IMR-90 (cell line): ENCODE results near the gene GRK5. TPM values are rescaled to one million over a fixed set of nuclear protein-coding genes. Genes with fewer than 3 reads are reported as not detected.

Source experiments
- ATAC-seq: fragments of 200-7000 bp; cut with Tn5 transposase; 2 replicates; pipeline ENCODE4 v1.9.1; 2020; ENCODE audit warnings: low read depth, mild to moderate bottlenecking, moderate library complexity
- BruUV-seq: library from RNA; stranded (reverse); fragments of 400-500 nt; replicated peaks from 2 replicates; lab custom pipeline; 2021; lab: Mats Ljungman, UMichigan
- CTCF ChIA-PET: fragments of 300-600 bp; formaldehyde crosslinking; extraction: SDS; loops from one replicate; lab custom pipeline; 2021; ENCODE audit warnings: antibody characterized with exemption; lab: Yijun Ruan, JAX
- POLR2A ChIA-PET: fragments of 300-600 bp; sonication (Branson Sonifier 250); formaldehyde crosslinking; loops from one replicate; lab custom pipeline; 2022; ENCODE audit warnings: antibody characterized with exemption; ENCODE audit not compliant: unreplicated experiment; lab: Charles Lee
- DNase-seq: peaks from one replicate; pipeline ENCODE4 v3.0.0; 2013
- H2AFZ ChIP-seq: replicated peaks from 2 replicates; pipeline ENCODE3; 2013; ENCODE audit warnings: low read length, mild to moderate bottlenecking; ENCODE audit not compliant: poor library complexity
- H2AK5ac ChIP-seq: 2 replicates; pipeline ENCODE4 v1.6.1; 2013; ENCODE audit warnings: low read depth, low read length, inconsistent platforms
- H2AK9ac ChIP-seq: replicated peaks from 2 replicates; pipeline ENCODE3; 2013; ENCODE audit warnings: mild to moderate bottlenecking, low read depth, low read length, moderate library complexity; ENCODE audit not compliant: poor library complexity
- H2BK120ac ChIP-seq: 2 replicates; pipeline ENCODE4 v1.6.1; 2013; ENCODE audit warnings: low read depth, low read length, inconsistent platforms
- H2BK15ac ChIP-seq: 3 replicates; pipeline ENCODE4 v1.6.1; 2013; ENCODE audit warnings: low read depth, low read length, inconsistent platforms
- H2BK20ac ChIP-seq: 2 replicates; pipeline ENCODE4 v1.6.1; 2013; ENCODE audit warnings: low read depth, mild to moderate bottlenecking, inconsistent platforms, low read length, moderate library complexity
- H2BK5ac ChIP-seq: 2 replicates; pipeline ENCODE4 v1.6.1; 2013; ENCODE audit warnings: mild to moderate bottlenecking, low read depth, low read length, inconsistent platforms; ENCODE audit not compliant: poor library complexity, severe bottlenecking
- H3K14ac ChIP-seq: replicated peaks from 2 replicates; pipeline ENCODE4 v1.6.1; 2013; ENCODE audit warnings: low read depth, low read length, inconsistent platforms
- H3K18ac ChIP-seq: 2 replicates; pipeline ENCODE4 v1.6.1; 2013; ENCODE audit warnings: low read depth, low read length, control low read depth
- H3K23ac ChIP-seq: 2 replicates; pipeline ENCODE4 v1.6.1; 2013; ENCODE audit warnings: low read depth, low read length, inconsistent platforms
- H3K27ac ChIP-seq: 2 replicates; pipeline ENCODE4 v1.5.1; 2013; ENCODE audit warnings: mild to moderate bottlenecking, control low read depth, low read length; ENCODE audit not compliant: insufficient read depth
- H3K27me3 ChIP-seq: 2 replicates; pipeline ENCODE4 v1.6.1; 2013; ENCODE audit warnings: low read length; ENCODE audit not compliant: control insufficient read depth, insufficient read depth
- H3K36me3 ChIP-seq: 2 replicates; pipeline ENCODE4 v1.6.1; 2013; ENCODE audit warnings: low read length, mixed read lengths; ENCODE audit not compliant: control insufficient read depth, insufficient read depth
- H3K4ac ChIP-seq: 2 replicates; pipeline ENCODE4 v1.6.1; 2013; ENCODE audit warnings: low read depth, low read length, inconsistent platforms
- H3K4me1 ChIP-seq: 2 replicates; pipeline ENCODE4 v1.6.1; 2013; ENCODE audit warnings: low read length, mixed read lengths; ENCODE audit not compliant: control insufficient read depth, insufficient read depth
- H3K4me2 ChIP-seq: 2 replicates; pipeline ENCODE4 v1.6.1; 2013; ENCODE audit warnings: low read depth, mild to moderate bottlenecking, control low read depth, low read length, moderate library complexity
- H3K4me3 ChIP-seq: 2 replicates; pipeline ENCODE4 v1.5.1; 2013; ENCODE audit warnings: low read depth, mild to moderate bottlenecking, control low read depth, low read length, moderate library complexity; ENCODE audit not compliant: insufficient read depth
- H3K56ac ChIP-seq: 2 replicates; pipeline ENCODE4 v1.6.1; 2013; ENCODE audit warnings: low read length, inconsistent platforms; ENCODE audit not compliant: insufficient read depth; ENCODE audit errors: extremely low read depth
- H3K79me1 ChIP-seq, 2 experiments: 2 replicates each; pipeline ENCODE4 v1.6.1; 2013; ENCODE audit warnings: low read length in 2 of 2, inconsistent platforms in 1 of 2, low read depth in 1 of 2
- H3K9ac ChIP-seq: 2 replicates; pipeline ENCODE4 v1.6.1; 2013; ENCODE audit warnings: low read depth, low read length, control low read depth
- H3K9me1 ChIP-seq: 2 replicates; pipeline ENCODE4 v1.6.1; 2013; ENCODE audit warnings: low read length, inconsistent platforms; ENCODE audit not compliant: insufficient read depth
- H3K9me3 ChIP-seq: 2 replicates; pipeline ENCODE4 v1.6.1; 2013; ENCODE audit warnings: low read length; ENCODE audit not compliant: control insufficient read depth, insufficient read depth
- H4K20me1 ChIP-seq: 2 replicates; pipeline ENCODE4 v1.6.1; 2013; ENCODE audit warnings: low read length, inconsistent platforms; ENCODE audit not compliant: insufficient read depth
- H4K5ac ChIP-seq: 2 replicates; pipeline ENCODE4 v1.6.1; 2013; ENCODE audit warnings: mild to moderate bottlenecking, low read depth, low read length, control low read depth
- H4K8ac ChIP-seq, 2 experiments: 2 replicates each; pipeline ENCODE4 v1.6.1; 2013; ENCODE audit warnings: low read depth in 2 of 2, low read length in 2 of 2, control low read depth in 1 of 2, inconsistent platforms in 1 of 2
- H4K91ac ChIP-seq: 2 replicates; pipeline ENCODE4 v1.6.1; 2013; ENCODE audit warnings: low read depth, low read length, inconsistent platforms; ENCODE audit not compliant: insufficient read depth
- BHLHE40 ChIP-seq: fragments of 150-350 bp; IDR thresholded peaks from 2 replicates; pipeline ENCODE4 v1.6.1; 2016; ENCODE audit warnings: mild to moderate bottlenecking, low read depth, low read length
- CEBPB ChIP-seq: IDR thresholded peaks from 2 replicates; pipeline ENCODE4 v1.6.1; 2012; ENCODE audit warnings: low read depth, low read length, improper control_type of control experiment
- CHD1 ChIP-seq: IDR thresholded peaks from 2 replicates; pipeline ENCODE4 v1.6.1; 2012; ENCODE audit warnings: low read depth, low read length, improper control_type of control experiment
- CTCF ChIP-seq: conservative IDR thresholded peaks from 2 replicates; pipeline ENCODE4 v1.5.1; 2012; ENCODE audit warnings: mild to moderate bottlenecking, low read depth, low read length, improper control_type of control experiment
- FOS ChIP-seq: fragments of 150-350 bp; IDR thresholded peaks from 2 replicates; pipeline ENCODE4 v1.6.1; 2016; ENCODE audit warnings: low read depth, low read length
- MAFK ChIP-seq: IDR thresholded peaks from 2 replicates; pipeline ENCODE4 v1.6.1; 2012; ENCODE audit warnings: low read depth, low read length, improper control_type of control experiment
- MAZ ChIP-seq: IDR thresholded peaks from 2 replicates; pipeline ENCODE4 v1.6.1; 2012; ENCODE audit warnings: low read depth, mild to moderate bottlenecking, low read length, improper control_type of control experiment, moderate library complexity, borderline replicate concordance
- MXI1 ChIP-seq: IDR thresholded peaks from 2 replicates; pipeline ENCODE4 v1.6.1; 2012; ENCODE audit warnings: low read depth, mild to moderate bottlenecking, low read length, moderate library complexity, borderline replicate concordance
- NFE2L2 ChIP-seq: fragments of 150-350 bp; IDR thresholded peaks from 2 replicates; pipeline ENCODE4 v1.6.1; 2016; ENCODE audit warnings: low read depth, mild to moderate bottlenecking, low read length
- POLR2A ChIP-seq: IDR thresholded peaks from 2 replicates; pipeline ENCODE4 v1.6.1; 2012; ENCODE audit warnings: mild to moderate bottlenecking, low read depth, low read length
- RAD21 ChIP-seq: IDR thresholded peaks from 2 replicates; pipeline ENCODE4 v1.6.1; 2012; ENCODE audit warnings: low read length, improper control_type of control experiment
- RCOR1 ChIP-seq: IDR thresholded peaks from 2 replicates; pipeline ENCODE4 v1.6.1; 2012; ENCODE audit warnings: mild to moderate bottlenecking, low read length, improper control_type of control experiment; ENCODE audit not compliant: insufficient replicate concordance
- RFX5 ChIP-seq: IDR thresholded peaks from 2 replicates; pipeline ENCODE4 v1.8.0; 2012; ENCODE audit warnings: low read depth, mild to moderate bottlenecking, low read length, moderate library complexity
- SMC3 ChIP-seq: fragments of 150-350 bp; IDR thresholded peaks from 2 replicates; pipeline ENCODE4 v1.6.1; 2016; ENCODE audit warnings: low read depth, mild to moderate bottlenecking, antibody characterized with exemption, low read length, moderate library complexity
- USF2 ChIP-seq: fragments of 150-350 bp; IDR thresholded peaks from 2 replicates; pipeline ENCODE4 v1.6.1; 2017; ENCODE audit warnings: mild to moderate bottlenecking, antibody characterized with exemption, low read length, low read depth
- WGBS, 2 experiments: methylation state at CpG; one replicate each; pipeline versions ENCODE4 v1.1.5 to v1.1.7; 2013; ENCODE audit warnings: missing lambda C conversion rate in 2 of 2; ENCODE audit not compliant: insufficient read length in 1 of 2; ENCODE audit errors: extremely low coverage in 2 of 2; 5-methylcytosine and 5-hydroxymethylcytosine counted together
- dilution Hi-C: fragments of 300-500 bp; cut with HindIII; formaldehyde crosslinking; loops from one replicate; pipeline ENCODE4 v1.14.3; 2018; ENCODE audit warnings: low sequenced_read_pairs; ENCODE audit not compliant: unreplicated experiment
- in situ Hi-C: fragments of 300-500 bp; cut with MboI; formaldehyde crosslinking; loops from 3 replicates; pipeline ENCODE4 v1.14.3; 2019; ENCODE audit warnings: low sequenced_read_pairs, inconsistent platforms, mixed read lengths
- intact Hi-C: fragments of 100-400 bp; cut with micrococcal nuclease; formaldehyde crosslinking; loops from 2 replicates; pipeline ENCODE4 v1.10.0; 2022
- polyA plus RNA-seq, 3 experiments: library from polyadenylated mRNA; depleted of rRNA; stranded (reverse); fragments of >200 nt; gene quantifications; 2 replicates each; pipeline ENCODE4 v1.2.3, GENCODE V29; 2012; ENCODE audit warnings: low replicate concordance in 1 of 3
- total RNA-seq: library from RNA; depleted of rRNA; stranded (reverse); fragments of >200 nt; gene quantifications from 2 replicates; pipeline ENCODE4 v1.2.3, GENCODE V29; 2012
- TF ChIP-seq, protein P1 (sequence below): fragments of 150-350 bp; IDR thresholded peaks from 2 replicates; pipeline ENCODE4 v1.6.1; 2016; ENCODE audit warnings: low read depth, mild to moderate bottlenecking, low read length, moderate library complexity, borderline replicate concordance

GRK5 gene
- total and polyA plus RNA-seq, 2 of the 4 experiments (the other 2 are of a cell fraction): 12.9 to 16.3 TPM

GRCh38 chr10:119231654-119232053, 24.3 kb downstream of the GRK5 start:
- H2BK120ac ChIP-seq: no peak overlapping the region
- H3K4ac ChIP-seq: no peak overlapping the region
- no peak overlapping the region for H3K4me2 ChIP-seq
- H4K20me1 ChIP-seq: peaks cover 52% of the 10 kb centered on the region
- in situ Hi-C loops (no loop called here), dilution Hi-C loops (no loop called here), intact Hi-C loops (no loop called here)
- H3K9ac ChIP-seq: no peak overlapping the region
- peaks cover 37 to 85% of the 10 kb centered on the region in 2 experiments for H3K79me1 ChIP-seq
- no peaks in the 10 kb centered on the region for H3K27me3 ChIP-seq
- no peak overlapping the region for H3K14ac ChIP-seq
- H3K9me3 ChIP-seq: no peaks in the 10 kb centered on the region
- H2BK15ac ChIP-seq: no peak overlapping the region
- DNase-seq (no peak), ATAC-seq (no peak)
- H3K23ac ChIP-seq: no peak overlapping the region
- no peak overlapping the region for H2AFZ ChIP-seq
- peaks cover 22% of the 10 kb centered on the region for H3K4me1 ChIP-seq
- no peak overlapping the region for H2AK5ac ChIP-seq
- H2AK9ac ChIP-seq: no peak overlapping the region
- CTCF ChIA-PET: interaction anchor here (1.0 kb wide), 1 partner anchor 13 kb away, joined by 4 read pairs; no protein-coding TSS in a partner anchor
- peaks cover 23% of the 10 kb centered on the region for H3K9me1 ChIP-seq
- no CpG with 5 or more reads among the region's 7 CpGs for WGBS, 2 experiments
- no peak for TF ChIP-seq CEBPB
- no peak for TF ChIP-seq CHD1
- TF ChIP-seq FOS: no peak
- no peak for TF ChIP-seq RAD21
- no peak for TF ChIP-seq CTCF
- no peak for TF ChIP-seq POLR2A
- TF ChIP-seq MXI1: no peak
- TF ChIP-seq USF2: no peak
- no peak for TF ChIP-seq NFE2L2
- no peak for TF ChIP-seq RCOR1
- TF ChIP-seq SMC3: no peak
- no peak for TF ChIP-seq MAFK
- TF ChIP-seq MAZ: no peak
- TF ChIP-seq RFX5: no peak
- TF ChIP-seq, protein P1, sequence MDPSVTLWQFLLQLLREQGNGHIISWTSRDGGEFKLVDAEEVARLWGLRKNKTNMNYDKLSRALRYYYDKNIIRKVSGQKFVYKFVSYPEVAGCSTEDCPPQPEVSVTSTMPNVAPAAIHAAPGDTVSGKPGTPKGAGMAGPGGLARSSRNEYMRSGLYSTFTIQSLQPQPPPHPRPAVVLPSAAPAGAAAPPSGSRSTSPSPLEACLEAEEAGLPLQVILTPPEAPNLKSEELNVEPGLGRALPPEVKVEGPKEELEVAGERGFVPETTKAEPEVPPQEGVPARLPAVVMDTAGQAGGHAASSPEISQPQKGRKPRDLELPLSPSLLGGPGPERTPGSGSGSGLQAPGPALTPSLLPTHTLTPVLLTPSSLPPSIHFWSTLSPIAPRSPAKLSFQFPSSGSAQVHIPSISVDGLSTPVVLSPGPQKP: no peak
- no peak for TF ChIP-seq BHLHE40
- no peak overlapping the region for H4K91ac ChIP-seq
- no peak overlapping the region for H3K4me3 ChIP-seq
- H3K18ac ChIP-seq: no peak overlapping the region
- H2BK5ac ChIP-seq: no peak overlapping the region
- H3K36me3 ChIP-seq: 0 out of 2 replicates have a peak, but pooled peaks cover 1% of the 10 kb centered on the region
- H4K8ac ChIP-seq: no peak overlapping the region
- POLR2A ChIA-PET: no interaction called here
- no peak overlapping the region for H3K27ac ChIP-seq
- no peak overlapping the region for H4K5ac ChIP-seq
- no peak overlapping the region for H2BK20ac ChIP-seq
- BruUV-seq: TSS peak; percentile 5
- H3K56ac ChIP-seq: no peak overlapping the region
